Activated T-cell treated with anti-CD3 and anti-CD28 coated beads, Interleukin-2, amount 50 U/mL, for 72 hours (primary cell): ENCODE measurements around the gene DMD. TPM values are rescaled to one million over a fixed set of nuclear protein-coding genes. Genes with fewer than 3 reads are reported as not detected.

Source experiments
- ATAC-seq, 2 donors: fragments of 150-1000 bp; cut with Tn5 transposase; replicated peaks in 1 of 2; 2 replicates each; pipeline ENCODE4 v1.10.0; 2021; ENCODE audit warnings: moderate library complexity in 2 of 2, mild to moderate bottlenecking in 1 of 2
- DNase-seq, 2 donors: peaks; one replicate each; pipeline ENCODE4 v3.0.0; 2021 to 2022; ENCODE audit warnings: mixed read lengths in 1 of 2
- H3K27ac Mint-ChIP-seq: one replicate; pipeline ENCODE4 v1.8.0; 2022; ENCODE audit warnings: mild to moderate bottlenecking, moderate library complexity, mixed read lengths
- H3K27me3 Mint-ChIP-seq: one replicate; pipeline ENCODE4 v1.8.0; 2022; ENCODE audit warnings: low read depth, mixed read lengths
- H3K36me3 Mint-ChIP-seq, 2 donors: one replicate each; pipeline ENCODE4 v1.8.0; 2022; ENCODE audit warnings: mixed read lengths in 2 of 2, mild to moderate bottlenecking in 1 of 2; ENCODE audit not compliant: insufficient read depth in 2 of 2
- H3K4me1 Mint-ChIP-seq: one replicate; pipeline ENCODE4 v1.8.0; 2022; ENCODE audit warnings: low read depth, mixed read lengths
- H3K4me3 Mint-ChIP-seq, 2 donors: one replicate each; pipeline ENCODE4 v1.8.0; 2022; ENCODE audit warnings: mild to moderate bottlenecking in 2 of 2, mixed read lengths in 2 of 2, moderate library complexity in 2 of 2
- H3K9me3 Mint-ChIP-seq, 2 donors: one replicate each; pipeline ENCODE4 v1.8.0; 2022; ENCODE audit warnings: mixed read lengths in 2 of 2
- total RNA-seq, 2 donors: library from RNA; stranded (reverse); gene quantifications; one replicate each; pipeline ENCODE4 v1.2.3, GENCODE V29; 2022

Gene DMD
- total RNA-seq, 2 donors from 2014 or later, result 2.9 to 4.6 TPM

DNA sequence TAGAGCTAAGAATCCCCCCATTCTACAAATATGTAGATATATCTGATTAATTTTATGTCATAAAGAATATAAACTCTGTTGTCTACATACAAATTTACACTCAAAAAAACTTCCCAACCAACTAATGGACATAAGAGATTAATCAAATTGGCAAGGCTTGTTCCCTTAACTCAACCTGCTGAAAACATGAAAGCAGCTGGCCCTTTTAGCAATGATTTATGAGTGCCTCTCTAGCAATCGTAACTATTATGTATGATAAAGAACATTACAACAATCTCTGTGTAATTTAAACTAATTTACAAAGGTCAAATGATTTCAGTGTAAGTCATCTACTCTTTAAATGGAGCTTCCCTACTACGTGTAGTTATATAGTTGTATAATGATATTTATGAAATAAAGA, 2056.4 kb downstream of the DMD start:
- ATAC-seq, result no peak
- Mint-ChIP-seq H3K9me3 (no peaks in the 10 kb centered on the region), H3K4me1 (no peaks in the 10 kb centered on the region), H3K36me3 (no peaks in the 10 kb centered on the region), H3K27me3 (peaks cover 13% of the 10 kb centered on the region), H3K27ac (no peak overlapping the region), H3K4me3 (no peak overlapping the region)
- no peak for DNase-seq

DNA sequence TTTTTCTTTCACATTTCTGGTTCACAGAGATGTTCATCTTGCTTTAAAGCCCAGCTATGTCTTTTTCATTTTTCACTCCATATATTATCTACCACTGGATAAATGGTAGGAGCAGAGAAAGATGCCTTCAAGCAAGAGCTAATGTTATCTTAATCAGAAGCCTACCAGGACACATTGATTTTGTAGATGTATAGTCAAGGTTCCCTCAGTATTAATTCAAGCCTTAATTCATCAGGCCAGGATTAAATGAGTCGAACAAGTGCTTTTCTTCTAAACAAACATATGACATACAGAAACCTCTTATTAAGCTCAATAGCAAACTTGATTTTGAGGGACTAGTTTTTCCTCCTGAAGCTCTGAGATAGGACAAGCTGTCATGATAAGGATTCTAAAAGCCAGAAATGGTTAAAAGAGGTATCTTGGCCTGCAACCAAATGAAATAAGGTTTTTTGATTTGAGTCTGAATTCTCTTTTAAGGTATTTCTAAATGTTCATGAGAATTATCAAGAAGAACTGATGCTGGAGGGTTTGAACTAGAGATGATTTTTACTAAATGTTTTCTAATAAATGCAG, 2057.8 kb downstream of the DMD start:
- Mint-ChIP-seq H3K27me3 (peaks cover 23% of the 10 kb centered on the region), H3K36me3 (no peaks in the 10 kb centered on the region), H3K4me3 (no peak overlapping the region), H3K4me1 (no peaks in the 10 kb centered on the region), H3K27ac (no peak overlapping the region), H3K9me3 (no peaks in the 10 kb centered on the region)
- ATAC-seq (no peak), DNase-seq (no peak)

DNA sequence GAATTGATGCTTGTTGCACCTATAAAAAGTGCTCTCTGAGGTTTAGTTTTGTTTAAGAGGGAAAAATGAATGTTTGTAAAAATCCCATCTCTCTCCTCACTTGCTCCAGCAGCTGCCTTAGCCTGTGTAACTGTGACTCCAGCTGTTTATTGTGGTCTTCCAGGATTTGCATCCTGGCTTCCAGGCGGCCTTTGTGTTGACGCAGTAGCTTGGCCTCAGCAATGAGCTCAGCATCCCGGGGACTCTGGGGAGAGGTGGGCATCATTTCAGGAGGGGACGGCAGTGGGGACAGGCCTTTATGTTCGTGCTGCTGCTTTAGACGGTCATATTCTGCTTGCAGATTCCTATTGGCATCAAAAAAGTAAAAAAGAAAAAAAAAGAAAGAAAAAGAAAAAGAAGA, 2064.2 kb downstream of the DMD start:
- Mint-ChIP-seq H3K27me3 (peaks cover 10% of the 10 kb centered on the region), H3K4me3 (no peak overlapping the region), H3K27ac (no peak overlapping the region), H3K4me1 (no peaks in the 10 kb centered on the region), H3K36me3 (no peaks in the 10 kb centered on the region), H3K9me3 (no peaks in the 10 kb centered on the region)
- no peak for ATAC-seq
- DNase-seq, result no peak

- Mint-ChIP-seq H3K4me3 (no peak overlapping the region), H3K27me3 (no peaks in the 10 kb centered on the region), H3K27ac (no peak overlapping the region), H3K4me1 (peaks cover 10% of the 10 kb centered on the region), H3K36me3 (peaks cover 0 to 5% of the 10 kb centered on the region in 2 donors), H3K9me3 (peaks cover 0 to 5% of the 10 kb centered on the region in 2 donors)
- no peak for ATAC-seq
- no peak for DNase-seq
Observed at GRCh38 chrX:31139961-31140360, 2071.4 kb downstream of the DMD start.

GRCh38 chrX:31138124-31138523, 2073.2 kb downstream of the DMD start:
- Mint-ChIP-seq H3K27me3 (no peaks in the 10 kb centered on the region), H3K36me3 (peaks cover 0 to 5% of the 10 kb centered on the region in 2 donors), H3K9me3 (peaks cover 0 to 5% of the 10 kb centered on the region in 2 donors), H3K4me1 (peaks cover 10% of the 10 kb centered on the region), H3K27ac (no peak overlapping the region), H3K4me3 (no peak overlapping the region)
- ATAC-seq (no peak), DNase-seq (no peak)

GRCh38 chrX:31136144-31136611, 2075.2 kb downstream of the DMD start:
- DNase-seq, result no peak
- peak in 1 of 2 donors; percentile 17 for ATAC-seq
- peak overlapping the region; percentile 1 to 62 for H3K4me3 Mint-ChIP-seq
- H3K4me1 Mint-ChIP-seq, result peaks cover 14% of the 10 kb centered on the region
- peaks cover 8% of the 10 kb centered on the region for H3K27me3 Mint-ChIP-seq
- peaks cover 0 to 5% of the 10 kb centered on the region in 2 donors for H3K36me3 Mint-ChIP-seq
- peaks cover 0 to 5% of the 10 kb centered on the region in 2 donors for H3K9me3 Mint-ChIP-seq
- no peak overlapping the region for H3K27ac Mint-ChIP-seq

- H3K27me3 Mint-ChIP-seq, result peaks cover 8% of the 10 kb centered on the region
- DNase-seq (no peak), ATAC-seq (peak in 1 of 2 donors; percentile 38)
- H3K4me3 Mint-ChIP-seq, result no peak overlapping the region
- peaks cover 0 to 3% of the 10 kb centered on the region in 2 donors for H3K36me3 Mint-ChIP-seq
- H3K4me1 Mint-ChIP-seq, result peaks cover 14% of the 10 kb centered on the region
- H3K27ac Mint-ChIP-seq, result no peak overlapping the region
- no peaks in the 10 kb centered on the region for H3K9me3 Mint-ChIP-seq
Observed at GRCh38 chrX:31132821-31133241, 2078.5 kb downstream of the DMD start.

- DNase-seq (no peak), ATAC-seq (no peak)
- Mint-ChIP-seq H3K27me3 (peaks cover 23% of the 10 kb centered on the region), H3K36me3 (no peaks in the 10 kb centered on the region), H3K27ac (no peak overlapping the region), H3K9me3 (peaks cover 0 to 2% of the 10 kb centered on the region in 2 donors), H3K4me1 (peaks cover 5% of the 10 kb centered on the region), H3K4me3 (no peak overlapping the region)
Observed at GRCh38 chrX:31130457-31131220, 2080.7 kb downstream of the DMD start.

GRCh38 chrX:31128855-31129254, 2082.5 kb downstream of the DMD start:
- Mint-ChIP-seq H3K36me3 (no peaks in the 10 kb centered on the region), H3K27ac (no peak overlapping the region), H3K9me3 (peaks cover 0 to 2% of the 10 kb centered on the region in 2 donors), H3K4me1 (peaks cover 5% of the 10 kb centered on the region), H3K27me3 (peaks cover 36% of the 10 kb centered on the region), H3K4me3 (no peak overlapping the region)
- ATAC-seq (no peak), DNase-seq (no peak)

DNA sequence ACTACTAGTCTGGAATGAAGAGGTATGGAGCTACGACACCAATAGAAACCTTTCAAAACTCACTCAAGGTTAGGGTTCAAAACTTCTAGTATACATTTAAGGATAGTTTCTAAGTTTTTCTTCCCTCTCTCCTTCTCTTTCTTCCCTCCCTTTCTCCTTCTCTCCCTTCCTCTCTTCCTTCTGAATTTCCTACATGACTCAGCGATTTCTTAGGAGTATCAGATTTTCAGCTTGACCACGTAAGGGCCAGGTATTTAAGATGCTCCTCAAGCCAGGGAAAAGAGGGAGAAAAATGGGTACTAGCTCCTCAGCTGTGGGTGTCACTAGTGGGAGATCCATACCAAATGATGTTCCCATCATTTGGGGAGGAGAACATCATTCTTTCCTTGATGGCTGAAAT, 2083.6 kb downstream of the DMD start:
- Mint-ChIP-seq H3K4me3 (no peak overlapping the region), H3K36me3 (no peaks in the 10 kb centered on the region), H3K4me1 (peaks cover 5% of the 10 kb centered on the region), H3K27me3 (peaks cover 36% of the 10 kb centered on the region), H3K27ac (no peak overlapping the region), H3K9me3 (peaks cover 0 to 2% of the 10 kb centered on the region in 2 donors)
- no peak for DNase-seq
- ATAC-seq, result no peak

- no peak overlapping the region for H3K27ac Mint-ChIP-seq
- H3K4me3 Mint-ChIP-seq, result no peak overlapping the region
Observed at GRCh38 chrX:31126205-31126604, 2085.1 kb downstream of the DMD start.

GRCh38 chrX:31124536-31124935, 2086.8 kb downstream of the DMD start:
- Mint-ChIP-seq H3K4me1 (no peaks in the 10 kb centered on the region), H3K27ac (no peak overlapping the region), H3K9me3 (peaks cover 0 to 2% of the 10 kb centered on the region in 2 donors), H3K27me3 (peaks cover 35% of the 10 kb centered on the region), H3K36me3 (no peaks in the 10 kb centered on the region), H3K4me3 (no peak overlapping the region)
- DNase-seq, result no peak
- no peak for ATAC-seq

More at GRCh38 chrX:31126205-31126604, 2085.1 kb downstream of the DMD start:
- Mint-ChIP-seq H3K36me3 (no peaks in the 10 kb centered on the region), H3K9me3 (peaks cover 0 to 2% of the 10 kb centered on the region in 2 donors), H3K4me1 (no peaks in the 10 kb centered on the region), H3K27me3 (peaks cover 35% of the 10 kb centered on the region)
- no peak for ATAC-seq
- DNase-seq, result no peak

- DNase-seq (no peak), ATAC-seq (no peak)
- Mint-ChIP-seq H3K4me3 (no peak overlapping the region), H3K36me3 (no peaks in the 10 kb centered on the region), H3K27me3 (peaks cover 35% of the 10 kb centered on the region), H3K4me1 (no peaks in the 10 kb centered on the region), H3K27ac (no peak overlapping the region), H3K9me3 (peaks cover 0 to 2% of the 10 kb centered on the region in 2 donors)
Observed at GRCh38 chrX:31123335-31123734, 2088.0 kb downstream of the DMD start.
